GM18517 (cell line): ENCODE data around the gene BCL2L11.

Experiments
- ATAC-seq: cut with Tn5 transposase; IDR thresholded peaks from one replicate; pipeline ENCODE4 v1.9.1; 2021; ENCODE audit warnings: mild to moderate bottlenecking, moderate library complexity; ENCODE audit not compliant: unreplicated experiment

Gene BCL2L11

GRCh38 chr2:111189106-111189505 is 68.4 kb downstream of the BCL2L11 start:
- ATAC-seq, result no peak

- ATAC-seq, result no peak
Observed at GRCh38 chr2:111190816-111191540, 70.3 kb downstream of the BCL2L11 start.

DNA sequence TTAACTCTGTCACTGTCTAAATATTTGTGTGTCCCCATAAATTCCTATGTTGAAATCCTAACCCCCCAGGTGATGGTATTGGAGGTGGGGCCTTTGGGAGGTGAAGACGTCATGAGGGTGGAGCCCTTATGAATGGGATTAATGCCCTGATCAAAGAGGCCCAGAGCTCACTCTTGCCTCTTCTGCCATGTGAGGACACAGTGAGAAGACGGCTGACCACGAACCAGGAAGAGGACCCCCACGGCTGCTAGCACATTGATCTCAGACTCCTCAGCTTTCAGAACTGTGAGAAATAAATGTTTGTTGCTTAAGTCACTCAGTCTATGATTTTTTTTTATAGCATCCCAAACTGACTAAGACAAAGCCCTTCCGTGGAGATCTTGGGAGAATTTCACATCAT is 71.2 kb downstream of the BCL2L11 start:
- no peak for ATAC-seq

DNA sequence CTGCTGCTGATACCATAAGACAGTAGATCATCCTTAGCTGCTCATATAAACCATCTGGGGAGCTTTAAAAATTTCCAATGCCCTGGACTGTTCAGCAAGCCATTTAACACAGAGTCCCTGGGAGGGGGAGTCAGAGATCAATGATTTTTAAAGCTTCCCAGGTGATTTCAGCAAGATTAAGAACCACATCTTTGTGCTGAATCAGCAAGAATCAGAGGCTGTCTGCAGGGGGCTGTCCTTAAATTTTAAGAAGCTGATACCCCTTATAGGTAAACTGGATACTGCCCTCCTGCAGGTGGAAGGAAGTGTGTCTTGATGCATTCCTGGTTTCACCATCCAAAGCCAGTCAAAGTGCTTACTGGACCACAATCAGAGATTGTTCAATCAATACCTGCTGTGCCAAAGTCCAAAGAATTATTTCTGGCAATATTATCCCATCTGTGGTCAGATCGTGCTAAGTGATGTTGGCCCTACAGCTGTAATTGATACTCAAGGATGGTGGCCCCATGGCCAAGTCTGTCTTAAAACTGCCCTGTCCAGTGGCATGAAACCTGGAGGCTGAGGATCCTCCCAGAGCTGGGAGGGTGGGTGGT is 72.2 kb downstream of the BCL2L11 start:
- ATAC-seq, result no peak

GRCh38 chr2:111194835-111195621 is 74.3 kb downstream of the BCL2L11 start:
- ATAC-seq, result peak; percentile 86

GRCh38 chr2:111196435-111196834 is 75.7 kb downstream of the BCL2L11 start:
- no peak for ATAC-seq

DNA sequence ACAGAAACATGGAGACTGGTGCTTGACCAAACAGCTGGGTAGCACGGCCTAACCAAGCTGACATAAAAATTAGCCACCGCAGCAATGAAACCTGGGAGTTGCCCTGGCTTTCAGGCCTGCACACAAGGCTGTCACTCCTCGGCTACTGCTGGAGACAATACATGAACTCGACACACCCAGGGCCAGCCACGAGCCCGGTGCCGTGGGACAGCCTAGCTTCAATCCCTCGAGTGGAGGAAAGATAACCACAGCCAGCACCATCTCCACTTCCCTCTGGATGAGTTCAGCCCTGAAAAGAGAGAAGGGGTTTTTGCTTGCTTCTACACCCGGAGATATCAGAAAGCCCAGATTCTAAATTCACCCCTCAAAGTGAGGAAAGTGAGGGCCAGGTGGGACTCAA is 78.0 kb downstream of the BCL2L11 start:
- ATAC-seq, result no peak

DNA sequence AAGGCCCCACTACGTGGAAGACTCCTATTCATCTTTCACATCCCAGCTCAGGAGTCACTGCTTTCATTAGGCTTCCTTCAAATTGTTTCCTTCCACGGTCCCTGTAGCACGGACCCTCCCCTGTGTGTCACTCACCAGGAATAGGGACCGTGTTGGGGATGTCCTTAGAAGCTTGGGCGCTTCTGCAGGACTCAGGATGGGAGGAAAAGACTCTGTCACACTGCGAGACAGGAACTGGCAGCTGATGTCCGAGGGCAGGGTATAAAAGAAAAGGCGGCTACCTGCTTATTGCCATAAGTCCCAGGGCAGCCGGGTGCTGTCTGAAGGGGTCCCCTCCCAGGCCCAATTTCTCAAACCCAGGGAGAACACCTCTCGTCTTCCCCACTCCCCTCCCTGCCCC is 79.1 kb downstream of the BCL2L11 start:
- ATAC-seq, result no peak

- no peak for ATAC-seq
Observed at GRCh38 chr2:111200333-111200881, 79.7 kb downstream of the BCL2L11 start.

DNA sequence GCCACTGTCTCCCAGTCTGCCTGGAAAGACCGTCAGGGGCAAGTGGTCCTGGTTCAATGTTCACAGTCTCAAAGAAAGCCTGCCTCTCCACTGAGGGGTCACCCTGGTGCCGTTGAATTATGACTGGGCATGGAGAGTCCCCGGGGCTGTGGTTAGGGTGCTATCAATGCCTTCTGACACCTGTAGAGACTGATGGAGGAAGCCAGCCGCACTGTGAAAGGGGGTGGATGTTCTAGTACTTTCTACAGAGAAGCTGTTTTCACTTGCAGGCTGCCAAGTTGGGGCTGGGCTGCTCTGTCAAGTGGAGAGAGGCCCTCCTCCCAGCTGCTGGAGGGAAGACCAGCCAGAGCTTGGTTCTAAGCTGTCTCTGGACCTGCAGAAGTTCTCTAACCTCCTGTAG is 80.5 kb downstream of the BCL2L11 start:
- ATAC-seq, result peak; percentile 67

GRCh38 chr2:111202266-111203040 is 81.7 kb downstream of the BCL2L11 start:
- no peak for ATAC-seq

GRCh38 chr2:111204706-111205105 is 84.0 kb downstream of the BCL2L11 start:
- no peak for ATAC-seq

GRCh38 chr2:111205774-111206173 is 85.1 kb downstream of the BCL2L11 start:
- ATAC-seq, result no peak

GRCh38 chr2:111207851-111208250 is 87.1 kb downstream of the BCL2L11 start:
- ATAC-seq, result no peak

DNA sequence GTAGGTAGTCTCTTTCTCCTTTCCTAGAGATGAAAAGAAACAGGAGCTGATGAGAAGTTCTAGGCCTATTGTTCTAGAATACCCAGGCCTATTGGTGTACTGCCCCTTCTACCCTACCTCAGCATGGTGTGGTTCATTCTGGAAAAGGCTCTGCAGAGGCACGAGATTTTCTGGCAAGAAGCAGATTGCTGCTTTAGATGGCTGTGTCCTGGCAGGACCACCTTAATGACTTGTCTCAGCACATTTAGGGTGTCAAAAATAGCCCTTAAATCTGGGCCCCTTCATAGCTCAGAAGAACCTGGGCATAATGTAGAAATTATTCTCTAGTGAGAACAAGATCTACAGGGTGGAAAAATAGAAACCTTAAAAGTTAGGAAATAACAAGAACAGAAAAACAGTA is 87.9 kb downstream of the BCL2L11 start:
- no peak for ATAC-seq

DNA sequence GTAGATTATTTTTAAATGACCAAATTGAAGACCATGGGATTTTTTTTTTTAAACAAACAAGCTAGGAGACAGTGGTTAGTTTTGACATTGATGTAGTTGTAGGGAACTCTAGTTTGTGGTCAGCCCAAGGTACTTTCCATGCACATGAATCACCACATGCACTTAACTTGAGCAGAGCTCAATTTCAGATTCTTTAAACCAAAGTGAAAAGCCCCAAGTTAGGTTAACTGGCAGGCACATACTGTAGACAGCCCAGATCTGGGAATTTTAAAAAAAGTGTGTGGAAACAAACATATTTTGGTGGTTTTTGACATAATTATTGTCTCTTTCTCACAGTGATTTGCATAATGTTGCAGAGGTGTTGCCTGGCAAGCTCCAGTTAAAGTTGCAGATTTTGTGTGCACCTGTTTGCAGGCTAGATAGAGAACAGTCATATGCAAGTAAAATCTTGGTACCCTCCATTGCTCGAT is 88.4 kb downstream of the BCL2L11 start:
- peak; percentile 97 for ATAC-seq

DNA sequence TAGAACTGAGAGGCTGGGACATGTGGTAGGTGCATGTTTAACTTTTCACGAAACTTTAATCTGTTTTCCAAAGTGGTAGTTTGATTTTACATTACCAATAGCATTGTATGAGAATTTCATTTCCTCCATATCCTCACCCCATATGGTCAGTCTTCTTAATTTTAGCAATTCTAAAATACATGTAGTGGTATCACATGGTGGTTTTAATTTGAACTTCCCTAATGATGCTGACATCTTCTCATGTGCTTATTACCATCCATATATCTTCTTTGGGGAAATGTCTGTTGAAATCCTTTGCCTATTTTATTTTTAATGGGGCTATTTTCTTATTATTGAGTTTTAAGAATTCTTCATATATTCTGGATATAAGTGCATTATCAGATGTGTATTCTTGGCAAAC is 89.3 kb downstream of the BCL2L11 start:
- ATAC-seq, result no peak

DNA sequence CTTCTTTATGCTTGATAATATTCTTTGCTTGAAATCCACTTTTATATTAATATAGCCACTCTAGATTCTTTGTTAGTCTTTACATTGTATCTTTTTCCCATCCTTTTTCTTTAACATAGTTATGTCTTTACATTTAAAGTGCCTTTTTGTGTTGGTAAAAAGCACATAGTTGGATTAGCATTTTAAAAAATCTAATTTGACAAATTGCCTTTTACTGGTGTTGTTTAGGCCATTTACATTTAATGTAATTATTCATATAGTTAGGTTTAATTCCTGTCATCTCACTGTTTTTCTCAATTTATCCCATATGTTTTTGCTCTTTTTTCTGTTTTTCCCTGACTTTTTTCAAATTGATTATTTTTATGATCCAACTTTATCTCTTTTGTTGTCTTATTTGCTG is 93.2 kb downstream of the BCL2L11 start:
- ATAC-seq, result no peak

DNA sequence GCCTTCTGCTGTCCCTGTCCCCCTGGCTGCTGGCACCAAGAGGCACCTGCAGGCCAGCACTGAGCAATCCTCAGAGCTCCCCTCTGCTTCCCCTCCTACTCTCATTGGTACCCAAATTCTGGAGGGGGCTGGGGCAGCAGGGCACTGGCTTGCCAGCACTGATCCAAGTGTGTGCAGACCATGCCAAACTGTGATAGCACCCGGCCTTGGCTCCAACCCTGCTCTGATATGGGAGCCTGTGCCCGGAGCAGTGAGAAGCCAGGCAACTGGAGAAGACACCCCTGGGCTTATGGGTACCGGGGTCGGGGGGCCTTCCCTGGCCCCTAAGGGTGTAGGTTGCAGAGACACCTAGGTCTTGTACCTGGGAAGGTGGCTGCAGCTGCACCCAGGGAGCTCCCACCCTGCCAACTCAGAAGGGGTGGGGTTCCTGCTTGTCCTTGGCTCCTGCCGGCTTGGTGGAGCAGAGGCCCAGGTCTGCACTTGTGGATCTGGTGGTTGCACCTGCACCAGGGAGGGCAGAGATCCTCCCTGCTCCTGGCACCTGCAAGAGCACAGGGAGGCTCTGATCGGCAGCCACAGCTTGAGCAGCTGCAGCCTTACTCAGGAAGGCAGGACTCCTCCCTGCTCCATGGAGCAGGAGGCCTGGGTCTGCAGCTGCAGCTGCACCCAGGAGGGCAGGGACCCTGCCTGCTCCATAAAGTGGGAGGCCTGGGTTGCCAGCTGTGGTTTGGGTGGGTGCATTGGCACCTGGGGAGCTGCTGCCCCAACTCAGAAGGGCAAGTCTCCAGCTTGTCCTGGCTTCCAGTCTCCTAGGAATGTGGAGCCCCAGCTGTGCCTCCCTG is 96.3 kb downstream of the BCL2L11 start:
- no peak for ATAC-seq
